K562 (cell line): ENCODE measurements around the gene ATMIN. TPM values are rescaled to one million over a fixed set of nuclear protein-coding genes. Genes with fewer than 3 reads are reported as not detected.
A peak's percentile ranks its signal among the peaks of the same experiment; 100 is the strongest.

Experiments
- ASH1L ChIP-seq: fragments of 450-650 bp; IDR thresholded peaks from 2 replicates; pipeline ENCODE4 v1.6.1; 2018; ENCODE audit warnings: borderline replicate concordance, mild to moderate bottlenecking, low read depth; ENCODE audit not compliant: partially characterized antibody
- CBFA2T2 ChIP-seq: fragments of 450-650 bp; conservative IDR thresholded peaks from 2 replicates; pipeline ENCODE4 v1.6.1; 2017; ENCODE audit warnings: mild to moderate bottlenecking
- CHD1 ChIP-seq: fragments of 200-600 bp; sonication (generic); IDR thresholded peaks from one replicate; pipeline ENCODE4 v1.6.1; 2012; ENCODE audit warnings: mild to moderate bottlenecking, moderate library complexity, low read length, inconsistent platforms
- DDX20 ChIP-seq: fragments of 450-650 bp; IDR thresholded peaks from 2 replicates; pipeline ENCODE4 v1.6.1; 2016; ENCODE audit warnings: missing genetic modification characterization, low read depth, mild to moderate bottlenecking, missing compliant biosample characterization, moderate library complexity
- ELF2 ChIP-seq: fragments of 250-450 bp; sonication (Bioruptor Pico); IDR thresholded peaks from 2 replicates; pipeline ENCODE4 v1.5.0; 2021; ENCODE audit warnings: mild to moderate bottlenecking
- MYC ChIP-seq, 2 experiments: fragments of 250-450 bp in 1 of 2; sonication (Bioruptor Pico) in 1 of 2; IDR thresholded peaks; 2 replicates each; pipeline versions ENCODE4 v1.5.1 to v1.6.1; 2012 to 2021; ENCODE audit warnings: low read depth in 2 of 2, borderline replicate concordance in 1 of 2, improper control_type of control experiment in 1 of 2, low read length in 1 of 2, mild to moderate bottlenecking in 1 of 2, moderate library complexity in 1 of 2
- NFE2 ChIP-seq: IDR thresholded peaks from 2 replicates; pipeline ENCODE4 v1.6.1; 2014; ENCODE audit warnings: antibody characterized with exemption, low read depth
- NFIC ChIP-seq: fragments of 450-650 bp; IDR thresholded peaks from 2 replicates; pipeline ENCODE4 v1.6.1; 2017; ENCODE audit warnings: mild to moderate bottlenecking, inconsistent platforms
- NONO ChIP-seq, 2 experiments: fragments of 200-400 bp in 1 of 2; fragments of 450-650 bp in 1 of 2; formaldehyde crosslinking in 1 of 2; IDR thresholded peaks; 2 replicates each; pipeline ENCODE4 v1.6.1; 2017; ENCODE audit warnings: low read depth in 2 of 2, mild to moderate bottlenecking in 2 of 2, moderate library complexity in 2 of 2, low read length in 1 of 2
- RBBP5 ChIP-seq: fragments of 200-600 bp; sonication (generic); IDR thresholded peaks from 2 replicates; pipeline ENCODE4 v1.6.1; 2012; ENCODE audit warnings: borderline replicate concordance, mild to moderate bottlenecking, low read length, control low read depth, inconsistent platforms; ENCODE audit not compliant: insufficient read depth, poor library complexity, severe bottlenecking
- SMARCB1 ChIP-seq: IDR thresholded peaks from 2 replicates; pipeline ENCODE4 v1.6.1; 2011; ENCODE audit warnings: improper control_type of control experiment, low read depth; ENCODE audit not compliant: insufficient read length
- SRSF9 ChIP-seq: fragments of 200-400 bp; formaldehyde crosslinking; IDR thresholded peaks from 2 replicates; pipeline ENCODE4 v1.6.1; 2017; ENCODE audit warnings: low read depth, low read length, borderline replicate concordance
- STAG1 ChIP-seq: sonication (generic); formaldehyde crosslinking; IDR thresholded peaks from 2 replicates; pipeline ENCODE4 v1.5.0; 2020; ENCODE audit warnings: missing genetic modification reagents, borderline replicate concordance
- TEAD4 ChIP-seq, 2 experiments: sonication (generic) in 1 of 2; formaldehyde crosslinking in 1 of 2; IDR thresholded peaks; 2 replicates each; pipeline versions ENCODE4 v1.6.1 to v1.8.0; 2012 to 2022; ENCODE audit warnings: borderline replicate concordance in 1 of 2, inconsistent platforms in 1 of 2, low read length in 1 of 2, mild to moderate bottlenecking in 1 of 2, missing genetic modification reagents in 1 of 2
- TGIF2 ChIP-seq: sonication (generic); formaldehyde crosslinking; IDR thresholded peaks from 2 replicates; pipeline ENCODE4 v1.8.1; 2022; ENCODE audit warnings: mild to moderate bottlenecking, missing genetic modification reagents, moderate library complexity
- YY1 ChIP-seq, 3 experiments: IDR thresholded peaks; 2 replicates each; pipeline ENCODE4 v1.6.1; 2011; ENCODE audit warnings: low read length in 2 of 3, mild to moderate bottlenecking in 2 of 3, moderate library complexity in 2 of 3, borderline replicate concordance in 1 of 3, control low read depth in 1 of 3, low read depth in 1 of 3; ENCODE audit not compliant: insufficient read depth in 3 of 3, insufficient replicate concordance in 2 of 3, control insufficient read depth in 1 of 3, insufficient read length in 1 of 3; ENCODE audit errors: extremely low read depth in 1 of 3
- ZBTB9 ChIP-seq: fragments of 450-650 bp; formaldehyde crosslinking; IDR thresholded peaks from 2 replicates; pipeline ENCODE4 v1.4.0; 2020; ENCODE audit warnings: mild to moderate bottlenecking, moderate library complexity
- ZNF79 ChIP-seq: fragments of 250-450 bp; sonication (Bioruptor Pico); IDR thresholded peaks from 2 replicates; pipeline ENCODE4 v1.4.0; 2020; ENCODE audit warnings: low read depth, mild to moderate bottlenecking, moderate library complexity
- polyA plus RNA-seq, 8 experiments: library from polyadenylated mRNA; depleted of rRNA in 4 of 8; stranded (reverse) in 5 of 8; unstranded in 3 of 8; fragments of >200 nt; fragmentation: Nextera tagmentation in 2 of 8; fragmentation: Illumina TruSeq in 1 of 8; extraction: Ambion mirVana in 2 of 8; extraction: Trizol in 1 of 8; gene quantifications; 2 replicates each; pipeline versions ENCODE4 v1.2.1 to v1.2.3, GENCODE V29; 2011 to 2014; ENCODE audit warnings: inconsistent platforms in 1 of 8, missing spikeins in 1 of 8
- total RNA-seq, 7 experiments: library from RNA; depleted of rRNA in 6 of 7; stranded (reverse); fragments of >200 nt in 6 of 7; fragmentation: Illumina TruSeq in 2 of 7; extraction: Trizol in 2 of 7; gene quantifications; 2 replicates each; pipeline versions ENCODE4 v1.2.1 to v1.2.3, GENCODE V29; 2011 to 2021; ENCODE audit warnings: low replicate concordance in 1 of 7

Gene ATMIN
- total and polyA plus RNA-seq, 9 of the 15 experiments (the other 6 are each of a cell fraction or from before 2014, with no cell fraction given), result 6.7 to 40.9 (median 23.4) TPM

GRCh38 chr16:81006813-81007695 is 28.6 kb upstream of the ATMIN start, which contains the start of the genes CENPN and CMC2 (continued):
- TF ChIP-seq ZBTB9 (CRISPR knock-in tag) (peak; percentile 11; the same call in 1 of the 2 replicates), RBBP5 (peak; percentile 79), STAG1 (CRISPR knock-in tag) (no peak), TEAD4 (IDR thresholded peaks at IDR 0.05; ENCODE audit: low read length) (0 out of 2 replicates have a peak, but pooled peaks have one; percentile 9), TEAD4 (CRISPR knock-in tag; IDR thresholded peaks at IDR 0.05; ENCODE audit: borderline replicate concordance) (no peak), NFE2 (no peak), DDX20 (tag) (no peak), CBFA2T2 (peak; percentile 87), NONO (IDR thresholded peaks at IDR 0.05; ENCODE audit: low read depth in 2 of 2, low read length in 1 of 2) (peak in 1 of 2 experiments; percentile 100; a peak in 2 of 4 replicates), CHD1 (no peak), SMARCB1 (no peak), MYC (IDR thresholded peaks at IDR 0.05; ENCODE audit: low read depth, low read length) (peak; percentile 56; the same call in 1 of the 2 replicates), MYC (CRISPR knock-in tag; IDR thresholded peaks at IDR 0.05; ENCODE audit: borderline replicate concordance, low read depth) (peak; percentile 62), TGIF2 (CRISPR knock-in tag) (no peak; the same call in 1 of the 2 replicates), ASH1L (peak; percentile 95), NFIC (peak; percentile 69), SRSF9 (no peak), ELF2 (peak; percentile 64), ZNF79 (CRISPR knock-in tag) (no peak), YY1 (IDR thresholded peaks at IDR 0.05; ENCODE audit: borderline replicate concordance in 1 of 3, control insufficient read depth in 1 of 3, extremely low read depth in 1 of 3, insufficient read depth in 3 of 3, insufficient read length in 1 of 3, insufficient replicate concordance in 2 of 3, low read depth in 1 of 3, low read length in 2 of 3) (no peak)
